Measurements from ENCODE around the gene FOXN3.
"Not testable (repeated sequence)": the region's sequence is repeated elsewhere in the genome, so short reads cannot be mapped to it uniquely, and the experiment has no call there.

FOXN3 gene

DNA sequence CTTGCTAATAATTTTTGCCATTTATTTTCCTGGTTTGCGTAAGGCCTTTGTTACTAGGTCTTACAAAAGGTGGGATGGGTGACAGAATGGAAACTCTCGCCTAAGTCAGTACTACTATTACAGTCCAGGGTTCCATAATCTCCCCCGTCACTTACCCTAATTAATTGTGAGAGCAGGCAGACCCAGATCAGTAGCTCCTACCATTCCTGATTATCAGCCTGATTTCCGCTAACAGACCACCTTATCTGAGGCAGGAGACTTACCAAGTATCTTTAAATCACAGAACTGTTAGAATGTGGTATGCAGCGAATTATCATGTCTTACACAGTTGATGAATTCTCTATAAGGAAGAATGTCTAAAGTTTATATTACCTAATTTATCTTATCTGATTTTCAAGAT lies 234.7 kb downstream of the FOXN3 start:
- DNase-seq = no peak
- in situ Hi-C loops (cut with HindIII; ENCODE audit: low pct_ligation_motif_present, low pct_unique_long_range_greater_than_20kb, low sequenced_read_pairs) = no loop called here

DNA sequence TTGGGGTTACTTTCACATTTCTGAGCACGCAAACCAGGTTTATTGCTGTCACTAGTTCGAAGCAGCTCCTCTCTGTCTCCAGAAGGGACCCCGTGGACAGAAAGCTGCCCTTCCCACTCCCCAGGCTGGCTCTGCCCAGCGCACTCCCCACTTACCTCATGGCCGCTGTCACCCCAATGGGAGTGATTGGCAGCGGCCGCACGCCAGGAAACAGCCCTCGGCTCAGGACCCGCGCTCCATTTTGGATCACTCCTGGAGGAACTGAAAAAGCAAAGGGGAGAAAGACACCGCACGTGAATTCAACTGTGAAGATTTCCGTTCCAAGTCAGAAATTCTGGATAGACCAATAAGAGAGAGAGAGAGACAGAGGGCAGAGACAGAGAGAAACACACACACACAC lies 236.5 kb downstream of the FOXN3 start:
- DNase-seq = no peak
- in situ Hi-C loops (cut with HindIII; ENCODE audit: low pct_ligation_motif_present, low pct_unique_long_range_greater_than_20kb, low sequenced_read_pairs) = no loop called here

DNA sequence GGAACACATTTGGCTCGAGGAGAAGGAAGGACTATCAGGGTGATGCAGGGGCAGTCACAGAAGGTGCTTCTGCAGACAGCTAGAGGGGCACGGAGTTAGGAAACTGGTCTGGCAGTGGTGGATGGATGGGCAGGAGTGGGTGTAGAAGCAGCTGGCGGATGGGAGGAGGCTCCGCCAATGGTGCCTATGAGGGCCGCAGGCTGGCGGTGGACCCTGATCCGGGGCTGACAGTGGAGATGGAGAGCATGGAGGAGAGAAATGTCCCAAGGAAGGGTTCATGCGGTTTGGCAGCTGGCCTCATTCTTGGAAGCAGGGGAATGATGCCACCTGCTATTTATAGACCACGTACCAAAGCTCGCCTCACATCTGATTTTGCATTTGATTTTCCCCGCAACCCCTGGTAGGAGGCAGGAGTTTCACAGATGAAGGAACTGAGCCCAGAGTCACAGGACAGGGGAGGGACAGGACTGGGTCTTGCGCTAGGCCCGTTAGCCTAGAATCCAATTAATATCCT lies 237.1 kb downstream of the FOXN3 start:
- DNase-seq = no peak
- in situ Hi-C loops (cut with HindIII; ENCODE audit: low pct_ligation_motif_present, low pct_unique_long_range_greater_than_20kb, low sequenced_read_pairs) = no loop called here

DNA sequence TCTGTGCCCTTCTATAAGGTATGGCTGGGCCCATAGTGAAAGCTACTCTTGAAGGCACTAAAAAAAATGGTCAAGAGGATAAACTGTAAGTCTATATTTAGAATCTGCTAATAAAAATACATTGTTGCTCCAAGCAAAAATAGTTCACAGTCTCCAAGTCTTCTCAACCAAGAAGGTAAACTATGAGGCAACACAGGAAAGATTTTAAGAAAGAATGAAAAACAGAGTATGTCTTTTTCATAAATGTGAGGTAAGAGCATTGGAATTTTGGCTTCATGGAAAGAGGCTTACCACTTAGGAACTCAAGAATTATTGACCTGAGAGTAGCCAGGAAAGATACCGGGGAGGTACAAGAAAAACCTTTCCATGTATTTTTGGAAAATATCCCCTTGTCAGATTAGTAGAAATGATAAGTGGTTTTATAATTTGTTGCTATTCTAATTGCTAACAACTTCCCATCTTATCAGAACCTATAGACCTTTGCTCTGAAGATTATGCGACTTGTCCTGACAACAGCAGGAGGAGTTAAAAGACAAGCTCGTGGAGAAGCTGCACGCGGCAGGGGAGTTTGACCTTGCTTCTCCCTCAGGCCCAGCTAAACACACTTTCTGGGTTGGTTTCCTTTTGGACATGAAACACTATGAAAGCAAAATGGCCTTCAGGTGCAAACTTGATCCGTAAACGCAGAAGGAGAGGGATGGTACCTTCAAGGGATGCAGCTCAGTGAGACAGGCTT lies 238.1 kb downstream of the FOXN3 start:
- DNase-seq = no peak
- in situ Hi-C loops (cut with HindIII; ENCODE audit: low pct_ligation_motif_present, low pct_unique_long_range_greater_than_20kb, low sequenced_read_pairs) = no loop called here

DNA sequence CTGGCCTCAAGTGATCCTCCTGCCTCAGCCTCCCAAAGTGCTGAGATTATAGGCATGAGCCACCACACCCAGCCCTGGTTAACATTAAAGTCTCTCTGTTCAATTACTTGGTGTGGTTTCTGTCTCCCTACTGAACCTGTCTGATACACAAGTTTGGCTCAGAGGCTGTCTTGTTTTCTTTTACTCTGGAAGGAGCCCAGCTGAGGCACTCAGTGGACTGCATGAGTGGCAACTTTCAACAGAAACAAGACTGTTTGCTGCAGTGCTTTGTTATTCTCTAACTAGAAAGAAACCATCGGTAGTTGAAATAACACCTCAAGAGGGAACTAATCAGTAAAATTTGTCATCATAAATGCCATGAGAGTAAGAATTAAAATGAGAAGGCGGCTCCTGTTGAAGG lies 238.7 kb downstream of the FOXN3 start:
- in situ Hi-C loops (cut with HindIII; ENCODE audit: low pct_ligation_motif_present, low pct_unique_long_range_greater_than_20kb, low sequenced_read_pairs) = no loop called here
- no peak for DNase-seq

DNA sequence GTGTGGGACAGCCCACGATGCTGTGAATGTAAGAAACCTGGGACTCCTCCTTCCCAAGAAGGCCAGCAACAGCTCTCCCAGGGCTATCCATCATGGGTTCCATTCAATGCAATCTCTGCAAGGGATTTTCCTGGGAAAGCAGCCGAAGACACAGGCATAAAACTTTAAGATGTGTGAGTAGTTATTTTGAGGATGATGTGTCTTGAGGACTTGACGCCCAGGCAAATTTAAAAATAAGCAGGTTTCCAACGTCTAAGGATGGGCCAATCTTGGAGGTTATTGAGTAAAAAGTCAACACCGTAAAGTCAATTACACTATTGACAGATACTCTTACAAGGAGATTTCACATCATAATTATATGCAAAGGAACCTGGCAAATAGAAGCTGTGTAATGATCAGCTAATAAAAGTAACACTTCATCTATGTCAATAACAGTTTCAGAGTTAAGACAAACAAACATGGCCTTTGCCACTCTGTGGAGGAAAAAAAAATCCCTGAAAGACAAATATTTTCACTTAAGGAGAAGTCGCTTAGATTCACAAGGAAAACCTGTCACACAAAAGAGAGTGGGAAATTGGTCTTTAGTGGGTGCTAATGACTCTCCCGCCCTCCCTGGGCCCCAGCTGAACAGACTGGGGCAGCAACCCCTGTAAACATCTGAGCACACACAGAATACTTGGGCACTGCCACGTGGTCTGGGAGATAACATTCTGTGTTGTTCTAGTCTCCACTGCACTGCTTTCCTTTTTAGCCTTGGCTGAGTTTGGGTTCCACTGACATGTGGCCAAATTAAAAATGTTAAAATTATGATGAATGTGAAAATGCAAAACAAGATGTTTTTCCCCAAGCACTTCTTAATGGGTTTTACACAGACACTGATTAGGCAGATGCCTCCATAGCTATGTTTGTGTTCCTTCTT lies 240.9 kb downstream of the FOXN3 start:
- in situ Hi-C loops (cut with HindIII; ENCODE audit: low pct_ligation_motif_present, low pct_unique_long_range_greater_than_20kb, low sequenced_read_pairs) = no loop called here

DNA sequence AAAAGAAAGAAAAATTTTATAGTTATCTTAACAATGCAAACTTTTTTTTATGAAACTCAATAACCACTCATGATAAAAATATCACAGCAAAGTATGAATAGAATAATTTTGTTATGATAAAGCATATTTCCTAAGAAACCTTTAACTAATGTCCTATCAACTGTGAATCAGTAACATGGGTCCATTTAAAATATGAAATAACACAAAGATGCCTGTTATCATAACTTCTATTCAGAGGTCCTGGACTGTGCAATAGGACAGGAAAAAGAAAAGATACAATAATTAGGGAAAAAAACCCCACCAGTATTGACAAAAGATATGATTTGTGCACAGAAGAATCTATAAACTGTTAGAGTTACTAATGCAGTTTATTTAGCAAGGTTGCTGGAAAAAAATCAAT lies 245.4 kb downstream of the FOXN3 start:
- no peak for DNase-seq
- in situ Hi-C loops (cut with HindIII; ENCODE audit: low pct_ligation_motif_present, low pct_unique_long_range_greater_than_20kb, low sequenced_read_pairs) = no loop called here

More for the DNA sequence above, 240.9 kb downstream of the FOXN3 start:
- no peak for DNase-seq

DNA sequence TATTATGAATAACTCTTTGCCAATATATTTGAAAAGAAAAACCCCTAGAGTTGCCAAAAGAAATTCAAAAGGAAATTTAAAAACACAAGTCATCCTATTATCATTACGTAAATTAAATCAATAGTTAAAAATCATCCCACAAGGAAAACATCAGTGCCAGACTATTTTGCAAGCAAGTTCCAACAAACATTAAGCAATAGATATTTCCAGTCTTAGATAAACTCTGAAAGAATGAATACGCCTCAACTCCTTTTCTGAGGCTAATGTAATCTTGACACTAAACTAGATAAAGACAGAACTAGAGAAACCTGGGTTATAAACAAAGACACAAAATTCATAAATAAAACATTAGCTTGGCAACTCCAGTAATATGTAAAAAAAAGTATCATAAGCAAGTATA lies 245.9 kb downstream of the FOXN3 start:
- in situ Hi-C loops (cut with HindIII; ENCODE audit: low pct_ligation_motif_present, low pct_unique_long_range_greater_than_20kb, low sequenced_read_pairs) = no loop called here
- DNase-seq = no peak

DNA sequence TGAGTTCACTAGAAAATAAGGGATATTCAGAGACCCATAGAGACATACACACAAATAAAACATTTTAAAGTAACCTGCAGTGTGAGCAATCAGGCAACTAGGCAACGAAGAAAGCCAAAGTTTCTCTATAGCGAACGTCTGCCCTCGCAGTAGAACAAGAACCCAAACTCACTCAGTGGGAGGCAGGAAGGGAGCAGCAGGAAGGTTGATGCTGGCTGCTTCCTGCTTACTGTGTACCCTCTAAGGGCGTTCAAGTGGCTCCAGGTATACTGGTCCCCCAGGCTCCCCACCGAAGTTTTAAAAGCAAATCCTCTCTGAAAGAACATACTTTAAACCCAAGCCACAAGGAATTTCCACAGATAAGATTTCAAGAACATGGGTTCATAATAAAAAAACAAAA lies 249.3 kb downstream of the FOXN3 start:
- DNase-seq = no peak
- in situ Hi-C loops (cut with HindIII; ENCODE audit: low pct_ligation_motif_present, low pct_unique_long_range_greater_than_20kb, low sequenced_read_pairs) = no loop called here

DNA sequence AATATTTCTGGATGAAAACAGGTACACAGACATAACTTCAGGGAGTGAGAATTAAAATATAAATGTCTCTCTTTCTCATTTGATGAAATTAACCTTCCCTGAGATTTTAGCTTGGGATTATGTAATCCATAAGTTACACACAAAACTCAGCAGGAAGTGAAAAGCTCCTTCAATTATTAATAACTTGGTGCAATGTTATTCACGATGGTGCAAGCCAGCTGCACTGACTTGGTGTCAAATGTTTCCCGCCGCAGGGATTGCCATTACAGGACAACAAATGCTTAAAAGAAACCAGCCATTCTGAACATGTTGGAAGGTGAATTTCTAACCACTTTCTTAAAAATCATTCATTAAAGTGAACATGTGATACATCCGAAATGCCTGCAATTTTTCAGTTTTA lies 250.4 kb downstream of the FOXN3 start:
- in situ Hi-C loops (cut with HindIII; ENCODE audit: low pct_ligation_motif_present, low pct_unique_long_range_greater_than_20kb, low sequenced_read_pairs) = no loop called here
- no peak for DNase-seq

DNA sequence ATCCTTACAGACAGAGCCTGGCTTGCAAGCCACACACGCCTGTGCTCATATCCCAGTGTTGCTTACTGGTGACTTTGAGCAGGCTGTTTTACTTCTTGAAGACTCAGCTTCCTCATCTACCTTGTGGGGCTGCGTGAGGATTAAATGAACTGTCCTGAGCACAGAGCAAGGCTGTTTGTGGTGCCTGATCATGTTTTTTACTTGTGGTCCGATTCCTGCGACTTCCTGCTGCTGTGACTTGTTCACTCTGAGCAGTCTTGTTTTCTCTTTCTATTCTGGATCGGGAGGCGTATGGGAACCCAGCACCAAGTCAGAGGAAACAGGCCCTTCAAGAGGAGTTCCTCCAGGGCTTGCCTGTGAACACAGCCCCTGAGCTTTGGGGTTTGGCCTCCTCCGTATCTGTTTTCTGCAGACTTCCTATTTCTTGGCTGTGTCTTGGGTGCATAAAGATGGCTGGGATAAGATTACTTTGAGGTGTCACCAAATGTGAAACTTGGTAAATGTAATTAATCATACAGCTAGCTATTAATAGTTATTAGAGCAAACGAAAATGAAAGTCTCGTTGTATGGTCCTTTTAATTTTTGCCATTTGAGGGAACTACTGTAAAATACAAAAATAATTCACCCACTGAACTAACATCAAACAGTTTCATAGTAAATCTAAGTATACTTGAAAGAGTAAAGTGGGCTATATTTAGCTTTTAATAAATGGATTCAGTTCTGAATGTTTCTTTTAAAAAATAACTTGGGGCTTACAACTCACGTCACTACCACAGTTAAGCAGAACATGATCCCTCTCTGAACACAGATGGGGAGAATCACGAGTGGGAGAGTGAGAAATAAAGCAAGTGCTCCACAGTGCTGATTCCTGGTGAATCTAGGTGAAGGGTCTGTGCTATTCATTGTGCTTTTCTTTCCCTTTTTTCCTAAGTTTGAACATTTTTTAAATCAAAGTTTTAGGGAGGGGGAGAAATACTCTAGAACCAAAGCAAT lies 251.5 kb downstream of the FOXN3 start:
- DNase-seq = no peak
- in situ Hi-C loops (cut with HindIII; ENCODE audit: low pct_ligation_motif_present, low pct_unique_long_range_greater_than_20kb, low sequenced_read_pairs) = no loop called here

DNA sequence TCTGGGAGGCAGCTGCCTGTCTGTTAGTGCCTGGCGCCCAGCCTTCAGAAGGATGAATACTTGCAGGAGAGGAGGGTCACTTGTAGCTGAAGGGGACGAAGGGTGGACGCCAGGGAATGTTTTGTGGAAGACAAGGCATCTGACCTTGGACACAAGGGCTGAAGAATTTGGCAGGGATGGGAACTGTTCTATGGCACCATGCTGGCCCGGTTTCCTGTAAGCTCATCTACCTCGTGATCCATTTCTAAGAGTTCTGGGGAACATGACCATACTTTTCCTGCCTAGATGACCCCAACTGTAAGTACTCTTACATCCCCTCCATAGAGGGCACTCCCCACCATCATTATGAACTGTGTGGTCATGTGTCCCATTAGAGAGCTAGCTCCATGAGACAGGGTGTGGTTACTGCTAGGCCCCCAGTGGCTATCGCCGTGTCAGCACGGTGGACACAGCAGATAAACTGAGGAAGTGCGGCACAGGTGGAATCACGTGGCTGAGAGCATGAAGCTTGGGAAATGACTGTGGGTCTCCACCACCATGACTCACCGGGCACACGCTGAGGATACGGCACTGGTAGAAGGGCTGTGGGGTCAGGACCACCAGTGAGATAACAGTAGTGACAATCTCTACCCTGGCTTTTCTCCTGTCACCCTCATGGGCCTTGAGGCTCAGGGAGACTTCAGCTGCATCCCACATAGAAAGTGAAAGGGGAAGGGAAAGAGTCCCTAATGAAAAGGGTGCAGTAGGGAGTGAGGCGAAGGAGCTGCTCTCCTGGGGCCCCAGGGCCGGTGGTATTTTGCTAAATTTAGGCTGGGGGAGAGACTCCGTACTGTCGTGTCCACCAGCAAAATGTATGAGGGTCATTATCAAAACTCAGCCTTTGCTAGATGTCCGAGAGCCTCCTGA lies 252.6 kb downstream of the FOXN3 start:
- DNase-seq = no peak
- in situ Hi-C loops (cut with HindIII; ENCODE audit: low pct_ligation_motif_present, low pct_unique_long_range_greater_than_20kb, low sequenced_read_pairs) = no loop called here

DNA sequence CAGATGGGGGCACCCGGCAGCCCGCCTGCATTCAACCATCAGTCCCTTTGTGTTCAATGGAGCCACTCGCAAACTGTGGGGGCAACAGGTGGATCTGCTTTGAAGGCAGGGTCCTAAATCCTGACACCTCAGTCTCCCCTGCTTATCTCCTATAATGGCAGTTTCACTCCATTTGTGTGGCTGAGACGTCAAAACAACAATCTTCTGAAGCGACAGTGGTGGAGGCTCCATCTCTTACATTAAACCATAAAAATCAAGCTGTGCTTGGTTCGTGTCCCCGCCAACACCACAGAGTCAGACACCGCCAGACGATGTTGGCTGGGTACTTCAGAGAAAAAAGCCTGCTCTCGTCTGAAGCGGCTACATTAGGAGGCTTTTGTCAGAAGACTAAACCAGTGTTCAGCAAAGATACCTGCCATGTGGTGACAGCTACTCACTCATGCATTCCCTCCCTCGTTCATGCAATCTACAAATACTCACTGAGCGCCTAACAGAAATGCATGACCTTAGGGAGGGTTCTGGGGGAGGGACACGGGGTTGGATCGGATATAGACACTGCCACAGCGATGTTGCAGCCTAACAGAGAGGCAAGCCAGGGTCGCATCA lies 253.9 kb downstream of the FOXN3 start:
- no peak for DNase-seq
- in situ Hi-C loops (cut with HindIII; ENCODE audit: low pct_ligation_motif_present, low pct_unique_long_range_greater_than_20kb, low sequenced_read_pairs) = no loop called here

DNA sequence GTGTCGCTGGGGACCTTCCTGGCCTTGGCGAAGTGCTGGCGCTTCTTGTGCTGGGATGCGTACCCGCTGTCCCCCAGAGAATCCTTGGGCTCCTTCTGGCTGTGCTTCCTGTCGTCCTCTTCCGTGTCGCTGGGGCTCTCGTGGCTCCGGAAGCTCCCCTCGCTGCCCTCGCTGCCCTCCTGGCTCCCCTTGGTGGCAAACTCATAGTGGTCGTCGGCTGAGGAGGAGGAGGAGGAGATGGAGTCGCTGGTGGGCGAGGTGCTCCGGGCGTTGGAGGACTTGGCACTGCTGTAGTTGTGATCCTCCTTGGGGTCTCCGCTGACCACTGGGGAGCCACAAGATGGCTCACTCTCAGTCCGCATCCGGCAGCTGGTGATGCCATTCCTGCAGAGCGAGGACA lies 254.4 kb downstream of the FOXN3 start:
- in situ Hi-C loops (cut with HindIII; ENCODE audit: low pct_ligation_motif_present, low pct_unique_long_range_greater_than_20kb, low sequenced_read_pairs) = no loop called here
- DNase-seq = no peak

DNA sequence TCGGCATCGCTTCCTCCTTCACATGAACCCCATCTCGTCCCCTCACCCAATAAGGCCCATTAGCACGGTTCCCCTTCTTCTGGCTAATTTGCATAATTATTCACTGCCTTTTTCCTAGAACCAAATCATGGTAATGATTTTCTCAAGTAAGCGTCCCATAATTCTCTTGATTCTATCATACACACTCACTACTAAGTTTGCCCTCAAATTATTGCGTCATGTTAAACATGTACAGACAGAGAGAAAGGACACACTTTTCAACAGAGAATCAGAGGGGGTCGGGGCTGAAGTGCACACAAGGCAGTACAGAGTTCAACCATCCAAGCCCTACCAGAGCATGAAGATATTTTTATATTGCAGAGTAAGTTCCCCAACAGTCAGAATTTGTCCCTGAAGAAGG lies 256.6 kb downstream of the FOXN3 start:
- no peak for DNase-seq
- in situ Hi-C loops (cut with HindIII; ENCODE audit: low pct_ligation_motif_present, low pct_unique_long_range_greater_than_20kb, low sequenced_read_pairs) = no loop called here

DNA sequence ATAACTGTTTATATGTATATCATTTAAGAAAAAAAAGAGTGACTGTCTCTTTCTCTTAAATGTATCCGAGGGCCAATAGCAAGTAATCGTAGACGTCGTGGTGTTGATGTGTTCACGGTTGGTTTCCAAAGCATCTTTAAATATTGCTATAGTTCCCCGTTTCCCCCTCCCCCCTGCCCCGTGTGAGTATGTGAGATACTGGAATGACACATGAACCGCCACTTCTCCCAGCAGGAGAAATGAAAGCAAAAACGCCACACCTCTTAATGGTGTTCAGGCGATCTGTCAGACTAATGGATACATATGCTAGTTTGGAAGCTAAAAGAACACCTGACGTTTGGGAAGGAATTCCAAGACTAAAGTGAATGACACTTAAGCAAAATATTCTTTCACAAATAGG lies 258.3 kb downstream of the FOXN3 start:
- in situ Hi-C loops (cut with HindIII; ENCODE audit: low pct_ligation_motif_present, low pct_unique_long_range_greater_than_20kb, low sequenced_read_pairs) = no loop called here
- DNase-seq = no peak

DNA sequence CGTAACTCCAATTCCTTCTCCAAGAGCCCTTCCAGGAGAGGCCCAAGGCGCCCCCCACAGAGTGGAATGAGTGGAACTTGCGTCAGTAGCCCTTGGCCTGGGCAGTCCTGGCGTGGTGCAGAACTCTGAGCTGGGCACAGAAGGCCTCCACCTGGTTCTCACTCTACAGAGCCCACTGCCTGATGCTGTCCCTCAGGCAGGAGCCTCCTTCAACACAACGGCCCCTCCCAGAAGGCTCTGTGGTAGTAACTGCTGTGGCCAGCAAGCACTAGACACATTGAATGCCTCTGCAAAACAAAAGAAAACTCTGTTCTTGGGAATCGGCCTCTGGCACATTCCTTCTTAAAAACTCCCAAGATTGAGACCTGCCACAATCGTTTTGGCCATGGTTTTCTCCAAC lies 258.9 kb downstream of the FOXN3 start:
- in situ Hi-C loops (cut with HindIII; ENCODE audit: low pct_ligation_motif_present, low pct_unique_long_range_greater_than_20kb, low sequenced_read_pairs); DNase-seq: not testable (repeated sequence)

Measured in ACHN (cell line).